Cardiac muscle cell (in vitro differentiated cells and primary cell): ENCODE results near the gene UBE3A. TPM values are rescaled to one million over a fixed set of nuclear protein-coding genes. Genes with fewer than 3 reads are reported as not detected.

Experiments used
- DNase-seq, 2 donors: peaks; one replicate each; pipeline versions ENCODE4 v3.0.0 to v3.0.0-alpha.2; 2010 to 2017; ENCODE audit warnings: low read depth in 1 of 2, low spot score in 1 of 2
- H3K27ac ChIP-seq: fragments of 200-600 bp; sonication (generic); 2 replicates; pipeline ENCODE4 v1.5.1; 2016
- H3K27me3 ChIP-seq: fragments of 200-600 bp; sonication (generic); 2 replicates; pipeline ENCODE4 v1.6.0; 2016; ENCODE audit warnings: control low read depth
- H3K36me3 ChIP-seq: fragments of 200-600 bp; sonication (generic); 2 replicates; pipeline ENCODE4 v1.5.1; 2016; ENCODE audit warnings: control low read depth
- H3K4me1 ChIP-seq: fragments of 200-600 bp; sonication (generic); 2 replicates; pipeline ENCODE4 v1.8.1; 2017; ENCODE audit warnings: low read depth, mild to moderate bottlenecking, mixed run types
- H3K4me3 ChIP-seq: fragments of 200-600 bp; sonication (generic); 2 replicates; pipeline ENCODE4 v1.5.1; 2016; ENCODE audit warnings: mild to moderate bottlenecking
- H3K9me3 ChIP-seq: fragments of 200-600 bp; sonication (generic); 2 replicates; pipeline ENCODE4 v1.5.1; 2017; ENCODE audit warnings: low read depth, mild to moderate bottlenecking, control low read depth
- polyA plus RNA-seq: library from polyadenylated mRNA; unstranded; fragments of >200 nt; fragmentation: Nextera tagmentation; extraction: Ambion mirVana; gene quantifications from 2 replicates; pipeline ENCODE4 v1.2.1, GENCODE V29; 2016
- total RNA-seq: library from RNA; depleted of rRNA; stranded (reverse); fragments of >200 nt; gene quantifications from 2 replicates; pipeline ENCODE4 v1.2.3, GENCODE V29; 2016
- TF ChIP-seq, protein P1 (sequence below): IDR thresholded peaks from 2 replicates; pipeline ENCODE4 v1.5.1; 2012; ENCODE audit warnings: low read depth, mild to moderate bottlenecking, low read length

Gene UBE3A
- total and polyA plus RNA-seq, 2 experiments from 2014 or later = 92.2 to 96.2 TPM

DNA sequence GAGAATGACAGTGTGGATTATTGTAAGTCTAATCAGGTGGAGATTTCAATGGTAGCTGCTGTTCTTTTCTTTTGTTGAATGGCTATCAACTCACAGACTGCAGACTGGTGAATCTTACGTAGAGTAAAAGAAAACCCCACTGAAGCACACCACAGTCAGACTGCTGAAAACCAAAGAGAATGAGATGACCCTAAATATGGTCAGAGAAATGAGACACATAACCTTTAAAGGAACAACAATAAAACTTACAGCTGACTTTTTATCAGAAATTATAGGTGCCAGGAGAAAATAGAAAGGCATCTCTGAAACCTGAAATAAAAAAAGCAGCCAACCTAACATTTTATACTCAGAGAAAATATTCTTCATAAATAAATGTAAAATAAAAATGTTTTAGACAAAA, 12.7 kb upstream of the UBE3A start:
- no peaks in the 10 kb centered on the region for H3K27me3 ChIP-seq
- no peaks in the 10 kb centered on the region for H3K4me1 ChIP-seq
- no peak overlapping the region for H3K4me3 ChIP-seq
- no peaks in the 10 kb centered on the region for H3K36me3 ChIP-seq
- TF ChIP-seq, protein P1, sequence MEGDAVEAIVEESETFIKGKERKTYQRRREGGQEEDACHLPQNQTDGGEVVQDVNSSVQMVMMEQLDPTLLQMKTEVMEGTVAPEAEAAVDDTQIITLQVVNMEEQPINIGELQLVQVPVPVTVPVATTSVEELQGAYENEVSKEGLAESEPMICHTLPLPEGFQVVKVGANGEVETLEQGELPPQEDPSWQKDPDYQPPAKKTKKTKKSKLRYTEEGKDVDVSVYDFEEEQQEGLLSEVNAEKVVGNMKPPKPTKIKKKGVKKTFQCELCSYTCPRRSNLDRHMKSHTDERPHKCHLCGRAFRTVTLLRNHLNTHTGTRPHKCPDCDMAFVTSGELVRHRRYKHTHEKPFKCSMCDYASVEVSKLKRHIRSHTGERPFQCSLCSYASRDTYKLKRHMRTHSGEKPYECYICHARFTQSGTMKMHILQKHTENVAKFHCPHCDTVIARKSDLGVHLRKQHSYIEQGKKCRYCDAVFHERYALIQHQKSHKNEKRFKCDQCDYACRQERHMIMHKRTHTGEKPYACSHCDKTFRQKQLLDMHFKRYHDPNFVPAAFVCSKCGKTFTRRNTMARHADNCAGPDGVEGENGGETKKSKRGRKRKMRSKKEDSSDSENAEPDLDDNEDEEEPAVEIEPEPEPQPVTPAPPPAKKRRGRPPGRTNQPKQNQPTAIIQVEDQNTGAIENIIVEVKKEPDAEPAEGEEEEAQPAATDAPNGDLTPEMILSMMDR = no peak
- H3K27ac ChIP-seq = no peak overlapping the region
- DNase-seq = no peak
- no peaks in the 10 kb centered on the region for H3K9me3 ChIP-seq

- no peak overlapping the region for H3K4me3 ChIP-seq
- no peaks in the 10 kb centered on the region for H3K27me3 ChIP-seq
- TF ChIP-seq, protein P1 = no peak
- no peaks in the 10 kb centered on the region for H3K9me3 ChIP-seq
- H3K27ac ChIP-seq = no peak overlapping the region
- H3K4me1 ChIP-seq = no peaks in the 10 kb centered on the region
- DNase-seq = no peak
- no peaks in the 10 kb centered on the region for H3K36me3 ChIP-seq
These were observed 11.3 kb upstream of the UBE3A start for GRCh38 chr15:25450163-25450562.

- Histone ChIP-seq H3K9me3 (no peaks in the 10 kb centered on the region), H3K4me3 (no peak overlapping the region), H3K36me3 (no peaks in the 10 kb centered on the region), H3K27ac (no peak overlapping the region), H3K27me3 (no peaks in the 10 kb centered on the region), H3K4me1 (no peaks in the 10 kb centered on the region)
- TF ChIP-seq, protein P1 = no peak
- DNase-seq = no peak
These were observed 7.3 kb upstream of the UBE3A start for GRCh38 chr15:25446076-25446475.

GRCh38 chr15:25445412-25445811, 6.6 kb upstream of the UBE3A start:
- no peaks in the 10 kb centered on the region for H3K9me3 ChIP-seq
- H3K4me3 ChIP-seq = no peak overlapping the region
- H3K36me3 ChIP-seq = no peaks in the 10 kb centered on the region
- H3K27ac ChIP-seq = no peak overlapping the region
- no peaks in the 10 kb centered on the region for H3K4me1 ChIP-seq
- no peak for DNase-seq
- H3K27me3 ChIP-seq = no peaks in the 10 kb centered on the region
- TF ChIP-seq, protein P1 = no peak

GRCh38 chr15:25441111-25441510, 2.3 kb upstream of the UBE3A start:
- peaks cover 13% of the 10 kb centered on the region for H3K4me1 ChIP-seq
- DNase-seq = no peak
- H3K27me3 ChIP-seq = no peaks in the 10 kb centered on the region
- TF ChIP-seq, protein P1 = no peak
- no peaks in the 10 kb centered on the region for H3K9me3 ChIP-seq
- H3K36me3 ChIP-seq = no peaks in the 10 kb centered on the region
- H3K4me3 ChIP-seq = no peak overlapping the region
- no peak overlapping the region for H3K27ac ChIP-seq

DNA sequence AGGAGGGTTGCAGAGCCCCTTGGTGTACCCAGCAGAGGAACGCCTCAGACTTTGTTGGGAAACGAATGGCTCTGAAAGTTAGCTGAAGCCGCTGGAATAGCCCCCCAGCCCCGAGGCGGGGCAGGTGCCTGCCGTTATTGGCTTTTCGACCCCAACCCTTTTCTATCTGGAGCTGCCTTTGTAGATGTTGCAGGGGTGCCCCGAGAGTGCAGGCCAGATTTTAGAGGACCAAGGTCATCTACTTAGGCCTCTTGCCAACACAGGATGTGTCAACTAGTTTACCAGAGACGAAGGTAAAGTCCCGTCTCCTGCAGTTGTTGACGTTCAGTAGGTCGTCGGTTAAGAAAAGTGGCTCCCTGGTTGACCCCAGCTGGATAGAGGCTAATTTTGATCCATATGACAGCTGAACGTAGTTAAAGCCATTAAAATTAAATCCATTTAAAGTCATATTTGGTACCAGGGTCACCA, 579 bp upstream of the UBE3A start:
- TF ChIP-seq, protein P1 = peak; percentile 1

More for the DNA sequence above, 579 bp upstream of the UBE3A start:
- peak in 1 of 2 donors; percentile 31 for DNase-seq
- Histone ChIP-seq H3K27ac (peak overlapping the region; percentile 98), H3K4me3 (peak overlapping the region; percentile 76), H3K36me3 (no peaks in the 10 kb centered on the region), H3K27me3 (no peaks in the 10 kb centered on the region), H3K9me3 (no peaks in the 10 kb centered on the region), H3K4me1 (peaks cover 16% of the 10 kb centered on the region)
